ENCODE results near the gene NMRK1.

Gene NMRK1

DNA sequence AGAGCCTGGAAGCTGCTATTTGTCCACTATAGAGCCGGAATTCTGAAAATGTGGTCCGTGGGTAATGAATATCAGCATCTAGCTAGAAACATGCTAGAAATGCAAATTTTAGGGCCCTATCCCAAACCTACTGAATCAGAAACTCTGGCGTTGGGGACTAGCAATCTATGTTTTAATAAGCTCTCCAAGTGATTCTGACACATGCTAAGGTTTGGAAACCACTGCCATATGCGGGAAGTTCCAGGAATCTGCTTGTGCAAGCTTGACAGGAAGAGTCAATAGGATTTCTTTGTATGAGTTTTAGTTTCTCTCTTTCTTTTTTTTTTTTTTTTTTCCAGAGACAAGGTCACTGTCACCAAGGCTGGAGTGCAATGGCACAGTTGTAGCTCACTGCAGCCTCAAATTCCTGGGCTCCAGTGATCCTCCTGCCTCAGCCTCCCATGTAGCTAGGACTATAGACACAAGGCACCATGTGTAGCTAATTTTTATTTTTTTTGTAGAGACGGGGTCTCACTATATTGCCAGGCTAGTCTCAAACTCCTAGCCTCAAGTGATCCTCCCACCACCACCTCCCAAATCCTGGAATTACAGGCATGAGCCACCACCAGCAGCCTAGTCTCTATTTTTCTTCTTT lies 33.5 kb downstream of the NMRK1 start:
- no peak for DNase-seq

DNA sequence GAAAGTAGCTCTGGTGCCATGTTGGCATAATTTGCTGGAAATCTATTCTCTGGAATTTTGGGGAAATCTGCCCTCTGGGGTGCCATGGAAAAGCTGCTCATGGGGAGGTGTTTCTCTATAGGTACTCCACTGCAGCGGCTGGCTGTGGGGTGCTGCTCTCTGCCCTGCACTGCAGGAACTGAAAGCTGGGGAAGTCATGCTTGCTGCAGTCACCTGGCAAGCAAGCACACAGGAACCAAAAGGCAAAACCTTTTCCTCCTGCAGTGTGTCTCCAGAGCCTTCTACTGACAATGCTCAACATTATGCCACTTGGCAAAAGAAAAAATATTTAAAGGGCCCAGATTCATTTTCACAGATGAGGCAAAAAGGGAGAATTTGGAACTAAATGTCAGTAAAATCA lies 34.1 kb downstream of the NMRK1 start:
- DNase-seq = no peak

DNA sequence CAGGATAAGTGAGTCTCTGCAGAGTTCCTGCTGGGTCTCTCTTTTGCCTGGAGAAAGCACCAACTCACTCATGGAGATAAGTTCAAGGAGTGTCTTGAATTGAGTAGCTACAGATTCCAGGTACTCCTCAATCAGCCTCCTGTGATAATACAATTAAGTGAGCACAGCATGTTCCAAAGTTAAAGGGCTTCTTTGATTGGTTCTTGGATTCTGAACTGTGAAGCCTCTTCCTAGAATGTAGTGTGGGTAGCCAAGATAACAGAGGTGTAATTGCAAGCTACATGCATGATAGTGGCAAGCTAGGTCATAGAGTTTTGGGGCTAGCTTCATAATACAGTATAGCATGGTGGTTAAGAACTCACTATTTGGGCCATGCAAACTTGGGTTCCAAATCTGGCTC lies 36.7 kb downstream of the NMRK1 start:
- no peak for DNase-seq

- no peak for DNase-seq
Observed at GRCh38 chr9:75047506-75047905, 40.4 kb downstream of the NMRK1 start.

- no peak for DNase-seq
Observed at GRCh38 chr9:75046725-75047345, 41.1 kb downstream of the NMRK1 start.

DNA sequence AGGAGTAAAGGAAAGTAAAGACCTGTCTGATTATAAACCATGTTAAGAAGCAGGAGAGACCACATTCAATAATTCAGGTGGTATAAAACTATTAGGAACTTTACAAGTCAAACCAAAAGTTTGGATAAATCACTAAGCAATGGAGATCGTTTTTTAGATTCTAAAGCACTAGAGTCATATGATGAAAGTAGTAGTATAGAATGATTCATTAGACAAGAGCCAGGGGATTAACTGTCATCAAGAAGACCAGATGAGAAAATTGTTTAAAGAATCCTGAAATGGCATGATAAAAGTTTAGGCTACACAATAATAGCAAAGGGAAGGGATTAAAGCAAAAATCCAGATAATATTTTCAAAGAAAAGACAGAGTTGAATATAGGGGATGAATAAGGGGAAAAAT lies 46.9 kb downstream of the NMRK1 start:
- no peak for DNase-seq

DNA sequence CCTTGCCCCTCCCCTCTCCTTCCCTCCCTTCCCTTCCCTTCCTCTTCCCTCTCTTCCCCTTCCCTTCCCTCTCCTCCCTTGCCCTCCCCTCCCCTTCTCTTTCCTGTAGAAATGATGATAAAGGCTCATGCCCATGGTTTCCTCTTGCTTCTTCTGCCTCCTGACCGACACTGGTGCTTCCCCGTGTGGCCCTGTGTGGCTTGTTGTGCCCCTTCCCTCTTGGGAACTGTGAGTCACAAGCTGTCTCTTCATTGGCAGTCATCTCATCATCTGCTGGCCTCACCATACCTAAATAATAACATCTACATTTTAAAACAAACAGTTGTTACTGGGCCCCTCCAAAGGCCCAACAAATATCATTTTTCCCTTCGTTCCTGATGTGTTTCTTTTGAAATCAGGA lies 48.2 kb downstream of the NMRK1 start:
- no peak for DNase-seq

DNA sequence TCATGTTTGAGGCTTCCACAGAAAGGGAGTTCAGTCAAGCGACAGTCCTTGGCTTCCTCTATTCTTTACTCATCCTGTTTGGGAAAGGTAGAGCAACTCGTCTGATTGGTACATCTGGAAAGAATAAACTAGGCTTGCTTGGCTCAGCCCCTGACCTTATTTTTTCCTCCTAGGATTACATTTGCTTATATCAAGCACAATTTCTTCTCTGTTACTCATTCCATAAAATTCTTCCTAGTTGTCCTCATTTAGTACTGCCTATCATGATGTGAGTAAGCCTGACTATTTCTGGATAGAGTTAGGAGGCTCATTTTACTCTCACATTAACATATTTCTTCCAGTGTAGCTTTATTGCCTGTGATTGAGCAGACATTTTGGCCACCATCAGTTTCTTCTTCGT lies 48.9 kb downstream of the NMRK1 start:
- DNase-seq = no peak

GRCh38 chr9:75036793-75037192 lies 51.2 kb downstream of the NMRK1 start:
- DNase-seq = no peak

GRCh38 chr9:75033791-75034473 lies 54.0 kb downstream of the NMRK1 start:
- no peak for DNase-seq

DNA sequence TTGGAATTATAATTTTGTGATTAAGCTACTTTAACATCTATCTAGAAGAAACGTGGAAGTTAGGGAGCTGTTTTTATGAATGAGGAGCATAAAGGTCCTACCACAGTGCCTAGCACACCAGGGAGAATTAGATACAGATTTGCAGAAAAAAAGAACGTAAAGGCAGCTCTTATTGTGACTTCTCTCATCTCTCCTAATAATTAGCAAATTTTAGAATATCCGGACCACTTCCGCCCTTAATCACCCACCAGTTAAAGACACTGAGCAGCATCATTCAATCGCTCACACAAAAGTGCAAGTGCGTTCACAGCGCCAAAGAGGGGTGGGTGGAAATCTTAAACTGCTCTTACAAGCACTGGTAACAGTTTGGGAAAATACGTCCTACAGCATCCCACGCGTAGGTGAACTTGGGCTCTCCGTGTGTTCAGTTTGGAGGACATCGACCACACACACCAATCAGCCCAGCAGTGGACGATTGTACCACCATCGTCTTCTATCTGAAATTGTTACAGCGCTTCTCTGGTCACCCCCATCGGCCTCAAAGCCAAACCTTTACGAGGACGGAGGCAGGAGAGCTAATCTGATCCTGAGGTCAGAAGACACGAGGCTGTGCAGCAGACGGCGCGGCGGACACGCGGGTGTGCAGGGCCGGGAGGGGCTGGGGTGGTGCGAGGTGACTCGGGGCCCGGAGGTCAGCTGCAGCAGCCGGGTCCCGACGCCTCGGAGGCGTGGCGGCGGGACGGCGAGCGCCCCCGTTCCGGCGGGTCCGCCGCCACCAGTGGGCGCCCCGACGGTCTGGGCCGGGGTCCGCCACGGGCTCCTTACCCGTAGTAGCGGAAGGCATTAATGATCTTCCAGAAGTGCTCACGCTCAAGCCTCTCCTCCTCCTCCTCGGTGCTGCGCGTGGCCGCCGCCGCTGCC lies 60.5 kb downstream of the NMRK1 start:
- peak; percentile 32 to 37 for DNase-seq

GRCh38 chr9:75023846-75024245 lies 64.1 kb downstream of the NMRK1 start:
- DNase-seq = no peak

GRCh38 chr9:75019654-75020053 lies 68.3 kb downstream of the NMRK1 start:
- DNase-seq = no peak

DNA sequence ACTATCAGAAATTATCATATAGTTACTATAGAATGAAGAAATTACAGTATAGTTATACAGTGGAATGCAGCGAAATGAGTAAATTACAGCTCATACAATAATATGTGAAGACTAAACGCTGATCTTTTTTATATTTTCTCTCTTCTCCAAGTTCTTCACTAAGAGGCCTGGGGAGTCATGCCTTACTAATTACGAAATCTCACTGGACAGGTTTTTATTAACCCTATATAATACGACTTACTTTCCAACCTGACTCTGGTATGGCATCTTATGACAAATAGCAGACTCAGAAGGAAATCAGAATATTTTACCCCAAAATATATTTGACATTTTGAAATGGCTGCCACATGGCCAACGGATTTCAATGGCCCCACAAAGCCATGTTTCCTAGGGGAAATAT lies 68.9 kb downstream of the NMRK1 start:
- no peak for DNase-seq

GRCh38 chr9:75017378-75017777 lies 70.6 kb downstream of the NMRK1 start:
- DNase-seq = no peak

DNA sequence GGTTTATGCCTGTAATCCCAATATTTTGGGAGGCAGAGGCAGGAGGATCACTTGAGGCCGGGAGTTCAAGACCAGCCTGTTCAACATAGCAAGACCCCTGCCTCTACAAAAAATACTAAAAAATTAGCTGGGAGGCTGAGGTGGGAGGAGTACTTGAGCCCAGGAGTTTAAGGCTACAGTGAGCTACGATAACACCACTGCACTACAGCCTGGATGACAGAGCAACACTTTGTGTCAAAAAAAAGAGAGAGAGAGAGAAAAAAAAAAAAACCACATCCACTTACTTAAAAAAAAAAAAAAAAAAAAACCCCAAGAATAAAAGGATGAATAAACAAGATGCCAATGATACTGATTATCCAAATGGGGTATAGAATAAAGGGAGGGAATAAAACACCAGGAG lies 74.2 kb downstream of the NMRK1 start:
- no peak for DNase-seq

Data from activated CD4-positive, alpha-beta T cell treated with anti-CD3 and anti-CD28 coated beads, Interleukin-2, amount 50 U/mL, for 4 hours (primary cell).